Astrocyte (in vitro differentiated cells and primary cell): ENCODE results near the gene TP53RK.

ENCODE experiments used
- EZH2 ChIP-seq: IDR thresholded peaks from 2 replicates; pipeline ENCODE4 v1.6.1; 2012; ENCODE audit warnings: mild to moderate bottlenecking, low read length, inconsistent platforms; ENCODE audit not compliant: insufficient read depth
- TF ChIP-seq, protein P1 (sequence below): IDR thresholded peaks from 2 replicates; pipeline ENCODE4 v1.5.1; 2011; ENCODE audit warnings: low read depth, mild to moderate bottlenecking, inconsistent platforms, low read length, moderate library complexity; ENCODE audit not compliant: insufficient read depth

DNA sequence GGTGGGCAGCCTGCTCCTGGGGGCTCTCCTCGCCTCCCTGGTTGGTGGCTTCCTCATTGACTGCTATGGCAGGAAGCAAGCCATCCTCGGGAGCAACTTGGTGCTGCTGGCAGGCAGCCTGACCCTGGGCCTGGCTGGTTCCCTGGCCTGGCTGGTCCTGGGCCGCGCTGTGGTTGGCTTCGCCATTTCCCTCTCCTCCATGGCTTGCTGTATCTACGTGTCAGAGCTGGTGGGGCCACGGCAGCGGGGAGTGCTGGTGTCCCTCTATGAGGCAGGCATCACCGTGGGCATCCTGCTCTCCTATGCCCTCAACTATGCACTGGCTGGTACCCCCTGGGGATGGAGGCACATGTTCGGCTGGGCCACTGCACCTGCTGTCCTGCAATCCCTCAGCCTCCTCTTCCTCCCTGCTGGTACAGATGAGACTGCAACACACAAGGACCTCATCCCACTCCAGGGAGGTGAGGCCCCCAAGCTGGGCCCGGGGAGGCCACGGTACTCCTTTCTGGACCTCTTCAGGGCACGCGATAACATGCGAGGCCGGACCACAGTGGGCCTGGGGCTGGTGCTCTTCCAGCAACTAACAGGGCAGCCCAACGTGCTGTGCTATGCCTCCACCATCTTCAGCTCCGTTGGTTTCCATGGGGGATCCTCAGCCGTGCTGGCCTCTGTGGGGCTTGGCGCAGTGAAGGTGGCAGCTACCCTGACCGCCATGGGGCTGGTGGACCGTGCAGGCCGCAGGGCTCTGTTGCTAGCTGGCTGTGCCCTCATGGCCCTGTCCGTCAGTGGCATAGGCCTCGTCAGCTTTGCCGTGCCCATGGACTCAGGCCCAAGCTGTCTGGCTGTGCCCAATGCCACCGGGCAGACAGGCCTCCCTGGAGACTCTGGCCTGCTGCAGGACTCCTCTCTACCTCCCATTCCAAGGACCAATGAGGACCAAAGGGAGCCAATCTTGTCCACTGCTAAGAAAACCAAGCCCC, 36.2 kb upstream of the TP53RK start:
- TF ChIP-seq, protein P1, sequence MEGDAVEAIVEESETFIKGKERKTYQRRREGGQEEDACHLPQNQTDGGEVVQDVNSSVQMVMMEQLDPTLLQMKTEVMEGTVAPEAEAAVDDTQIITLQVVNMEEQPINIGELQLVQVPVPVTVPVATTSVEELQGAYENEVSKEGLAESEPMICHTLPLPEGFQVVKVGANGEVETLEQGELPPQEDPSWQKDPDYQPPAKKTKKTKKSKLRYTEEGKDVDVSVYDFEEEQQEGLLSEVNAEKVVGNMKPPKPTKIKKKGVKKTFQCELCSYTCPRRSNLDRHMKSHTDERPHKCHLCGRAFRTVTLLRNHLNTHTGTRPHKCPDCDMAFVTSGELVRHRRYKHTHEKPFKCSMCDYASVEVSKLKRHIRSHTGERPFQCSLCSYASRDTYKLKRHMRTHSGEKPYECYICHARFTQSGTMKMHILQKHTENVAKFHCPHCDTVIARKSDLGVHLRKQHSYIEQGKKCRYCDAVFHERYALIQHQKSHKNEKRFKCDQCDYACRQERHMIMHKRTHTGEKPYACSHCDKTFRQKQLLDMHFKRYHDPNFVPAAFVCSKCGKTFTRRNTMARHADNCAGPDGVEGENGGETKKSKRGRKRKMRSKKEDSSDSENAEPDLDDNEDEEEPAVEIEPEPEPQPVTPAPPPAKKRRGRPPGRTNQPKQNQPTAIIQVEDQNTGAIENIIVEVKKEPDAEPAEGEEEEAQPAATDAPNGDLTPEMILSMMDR, result no peak
- no peak for TF ChIP-seq EZH2
